Panc1 (cell line): ENCODE results near the gene GPHN.

ENCODE experiments used
- POLR2AphosphoS5 ChIP-seq: IDR thresholded peaks from 2 replicates; pipeline ENCODE4 v1.6.1; 2012; ENCODE audit warnings: mild to moderate bottlenecking, low read depth, low read length, moderate library complexity
- TF ChIP-seq, protein P1 (sequence below): fragments of 450-650 bp; IDR thresholded peaks from 2 replicates; pipeline ENCODE4 v1.5.1; 2017; ENCODE audit warnings: mild to moderate bottlenecking

- TF ChIP-seq, protein P1, sequence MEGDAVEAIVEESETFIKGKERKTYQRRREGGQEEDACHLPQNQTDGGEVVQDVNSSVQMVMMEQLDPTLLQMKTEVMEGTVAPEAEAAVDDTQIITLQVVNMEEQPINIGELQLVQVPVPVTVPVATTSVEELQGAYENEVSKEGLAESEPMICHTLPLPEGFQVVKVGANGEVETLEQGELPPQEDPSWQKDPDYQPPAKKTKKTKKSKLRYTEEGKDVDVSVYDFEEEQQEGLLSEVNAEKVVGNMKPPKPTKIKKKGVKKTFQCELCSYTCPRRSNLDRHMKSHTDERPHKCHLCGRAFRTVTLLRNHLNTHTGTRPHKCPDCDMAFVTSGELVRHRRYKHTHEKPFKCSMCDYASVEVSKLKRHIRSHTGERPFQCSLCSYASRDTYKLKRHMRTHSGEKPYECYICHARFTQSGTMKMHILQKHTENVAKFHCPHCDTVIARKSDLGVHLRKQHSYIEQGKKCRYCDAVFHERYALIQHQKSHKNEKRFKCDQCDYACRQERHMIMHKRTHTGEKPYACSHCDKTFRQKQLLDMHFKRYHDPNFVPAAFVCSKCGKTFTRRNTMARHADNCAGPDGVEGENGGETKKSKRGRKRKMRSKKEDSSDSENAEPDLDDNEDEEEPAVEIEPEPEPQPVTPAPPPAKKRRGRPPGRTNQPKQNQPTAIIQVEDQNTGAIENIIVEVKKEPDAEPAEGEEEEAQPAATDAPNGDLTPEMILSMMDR: no peak
- no peak for TF ChIP-seq POLR2AphosphoS5
These were observed 415.3 kb downstream of the GPHN start for GRCh38 chr14:66923251-66923650.
